H9 (cell line): ENCODE results near the gene KRT24. TPM values are rescaled to one million over a fixed set of nuclear protein-coding genes. Genes with fewer than 3 reads are reported as not detected.

Source experiments
- DNase-seq: peaks from one replicate; pipeline ENCODE4 v3.0.0-alpha.2; 2017
- H2AFZ ChIP-seq: one replicate; pipeline ENCODE4 v1.6.1; 2013; ENCODE audit warnings: mild to moderate bottlenecking, low read length, control low read depth, moderate library complexity
- H2AK5ac ChIP-seq: 2 replicates; pipeline ENCODE4 v1.6.1; 2013; ENCODE audit warnings: low read length, control low read depth, mixed read lengths; ENCODE audit not compliant: insufficient read length
- H2BK120ac ChIP-seq: one replicate; pipeline ENCODE4 v1.6.1; 2013; ENCODE audit warnings: low read depth, mild to moderate bottlenecking, low read length, control low read depth, inconsistent platforms; ENCODE audit not compliant: poor library complexity, severe bottlenecking
- H2BK12ac ChIP-seq: 2 replicates; pipeline ENCODE4 v1.6.1; 2013; ENCODE audit warnings: low read length, control low read depth, mixed read lengths, low read depth; ENCODE audit not compliant: insufficient read length
- H2BK15ac ChIP-seq: 2 replicates; pipeline ENCODE4 v1.6.1; 2013; ENCODE audit warnings: low read depth, low read length, control low read depth
- H2BK20ac ChIP-seq: one replicate; pipeline ENCODE4 v1.6.1; 2013; ENCODE audit warnings: low read depth, mild to moderate bottlenecking, low read length, control low read depth, inconsistent platforms; ENCODE audit not compliant: poor library complexity, severe bottlenecking
- H2BK5ac ChIP-seq: 2 replicates; pipeline ENCODE4 v1.6.1; 2013; ENCODE audit warnings: low read length, control low read depth, mixed read lengths; ENCODE audit not compliant: insufficient read length
- H3K14ac ChIP-seq: 2 replicates; pipeline ENCODE4 v1.6.1; 2013; ENCODE audit warnings: low read length, control low read depth; ENCODE audit not compliant: insufficient read depth
- H3K18ac ChIP-seq: 2 replicates; pipeline ENCODE4 v1.6.1; 2013; ENCODE audit warnings: low read depth, mild to moderate bottlenecking, mixed read lengths, low read length, control low read depth; ENCODE audit not compliant: insufficient read length
- H3K23ac ChIP-seq: 2 replicates; pipeline ENCODE4 v1.6.1; 2013; ENCODE audit warnings: low read length, control low read depth, mixed read lengths, low read depth; ENCODE audit not compliant: insufficient read length
- H3K23me2 ChIP-seq: 2 replicates; pipeline ENCODE4 v1.6.1; 2013; ENCODE audit warnings: low read depth, mild to moderate bottlenecking, mixed read lengths, low read length, control low read depth; ENCODE audit not compliant: insufficient read length, poor library complexity, severe bottlenecking
- H3K27ac ChIP-seq: 2 replicates; pipeline ENCODE4 v1.5.1; 2013; ENCODE audit warnings: low read length, control low read depth, mixed read lengths, low read depth; ENCODE audit not compliant: insufficient read length
- H3K27me3 ChIP-seq: 2 replicates; pipeline ENCODE4 v1.6.1; 2013; ENCODE audit warnings: low read length, control low read depth, inconsistent platforms; ENCODE audit not compliant: insufficient read depth
- H3K4ac ChIP-seq: 2 replicates; pipeline ENCODE4 v1.6.1; 2013; ENCODE audit warnings: low read depth, mild to moderate bottlenecking, control low read depth, inconsistent platforms, low read length, moderate library complexity
- H3K4me1 ChIP-seq: 2 replicates; pipeline ENCODE4 v1.6.1; 2013; ENCODE audit warnings: low read length, control low read depth, inconsistent platforms; ENCODE audit not compliant: insufficient read depth
- H3K4me2 ChIP-seq: 2 replicates; pipeline ENCODE4 v1.6.1; 2013; ENCODE audit warnings: low read length, control low read depth, mixed read lengths; ENCODE audit not compliant: insufficient read length, insufficient read depth
- H3K56ac ChIP-seq: 2 replicates; pipeline ENCODE4 v1.6.1; 2013; ENCODE audit warnings: low read depth, mild to moderate bottlenecking, mixed read lengths, low read length, control low read depth; ENCODE audit not compliant: insufficient read length
- H3K79me1 ChIP-seq: 2 replicates; pipeline ENCODE4 v1.6.1; 2013; ENCODE audit warnings: low read depth, mild to moderate bottlenecking, moderate library complexity, low read length, control low read depth, inconsistent platforms; ENCODE audit not compliant: insufficient read depth, poor library complexity, severe bottlenecking
- H3K79me2 ChIP-seq: 2 replicates; pipeline ENCODE4 v1.6.1; 2013; ENCODE audit warnings: low read length, control low read depth, inconsistent platforms; ENCODE audit not compliant: insufficient read depth
- H3K9ac ChIP-seq: 2 replicates; pipeline ENCODE4 v1.6.1; 2013; ENCODE audit warnings: low read length, control low read depth, mixed read lengths; ENCODE audit not compliant: insufficient read length; ENCODE audit errors: extremely low read depth
- H3K9me3 ChIP-seq: one replicate; pipeline ENCODE4 v1.6.1; 2013; ENCODE audit warnings: low read depth, low read length, inconsistent platforms; ENCODE audit not compliant: control insufficient read depth
- H3T11ph ChIP-seq: one replicate; pipeline ENCODE4 v1.6.1; 2013; ENCODE audit warnings: mild to moderate bottlenecking, low read length, control low read depth, inconsistent platforms
- H4K20me1 ChIP-seq: one replicate; pipeline ENCODE4 v1.6.1; 2013; ENCODE audit not compliant: control insufficient read depth, insufficient read length, insufficient read depth
- H4K5ac ChIP-seq: 2 replicates; pipeline ENCODE4 v1.6.1; 2013; ENCODE audit warnings: low read depth, mild to moderate bottlenecking, mixed read lengths, low read length, control low read depth; ENCODE audit not compliant: insufficient read length
- H4K8ac ChIP-seq: replicated peaks from 2 replicates; pipeline ENCODE4 v1.6.1; 2013; ENCODE audit warnings: low read length, control low read depth, mixed read lengths, low read depth; ENCODE audit not compliant: insufficient read length
- H4K91ac ChIP-seq: 2 replicates; pipeline ENCODE4 v1.6.1; 2013; ENCODE audit warnings: low read depth, mild to moderate bottlenecking, moderate library complexity, mixed read lengths, low read length, control low read depth; ENCODE audit not compliant: insufficient read length
- H3K27ac Mint-ChIP-seq, 3 experiments: 2 replicates in 2 of 3; 3 replicates in 1 of 3; pipeline ENCODE4 v1.8.0; 2020 to 2021; ENCODE audit warnings: mixed read lengths in 3 of 3, mild to moderate bottlenecking in 1 of 3, moderate library complexity in 1 of 3
- H3K27me3 Mint-ChIP-seq: 2 replicates; pipeline ENCODE4 v1.8.0; 2021; ENCODE audit warnings: low read depth, mild to moderate bottlenecking, moderate library complexity, mixed read lengths
- H3K36me3 Mint-ChIP-seq, 3 experiments: 2 replicates in 2 of 3; 3 replicates in 1 of 3; pipeline ENCODE4 v1.8.0; 2020 to 2021; ENCODE audit warnings: low read depth in 3 of 3, mixed read lengths in 3 of 3; ENCODE audit not compliant: insufficient read depth in 1 of 3
- H3K4me1 Mint-ChIP-seq, 2 experiments: 2 replicates each; pipeline ENCODE4 v1.8.0; 2020; ENCODE audit warnings: mixed read lengths in 2 of 2
- H3K4me3 Mint-ChIP-seq, 2 experiments: 2 replicates in 1 of 2; 3 replicates in 1 of 2; pipeline ENCODE4 v1.8.0; 2020 to 2021; ENCODE audit warnings: mild to moderate bottlenecking in 2 of 2, mixed read lengths in 2 of 2, moderate library complexity in 1 of 2
- H3K9me3 Mint-ChIP-seq, 2 experiments: 2 replicates in 1 of 2; 3 replicates in 1 of 2; pipeline ENCODE4 v1.8.0; 2020; ENCODE audit warnings: mild to moderate bottlenecking in 2 of 2, mixed read lengths in 2 of 2, moderate library complexity in 1 of 2
- CTCF ChIP-seq: fragments of 200-600 bp; sonication (generic); conservative IDR thresholded peaks from 3 replicates; pipeline ENCODE4 v1.8.0; 2021; ENCODE audit warnings: antibody characterized with exemption, mild to moderate bottlenecking
- WGBS: extraction: QIAGEN DNeasy Blood & Tissue Kit; methylation state at CpG from one replicate; pipeline ENCODE4 v1.1.7; 2013; ENCODE audit warnings: missing lambda C conversion rate, low lambda C conversion rate, mixed read lengths; ENCODE audit not compliant: insufficient read length; ENCODE audit errors: extremely low coverage; 5-methylcytosine and 5-hydroxymethylcytosine counted together
- total RNA-seq: library from RNA; stranded (reverse); gene quantifications from 2 replicates; pipeline ENCODE4 v1.2.1, GENCODE V29; 2021

KRT24 gene
- total RNA-seq, 1 experiment from 2014 or later, result not detected

DNA sequence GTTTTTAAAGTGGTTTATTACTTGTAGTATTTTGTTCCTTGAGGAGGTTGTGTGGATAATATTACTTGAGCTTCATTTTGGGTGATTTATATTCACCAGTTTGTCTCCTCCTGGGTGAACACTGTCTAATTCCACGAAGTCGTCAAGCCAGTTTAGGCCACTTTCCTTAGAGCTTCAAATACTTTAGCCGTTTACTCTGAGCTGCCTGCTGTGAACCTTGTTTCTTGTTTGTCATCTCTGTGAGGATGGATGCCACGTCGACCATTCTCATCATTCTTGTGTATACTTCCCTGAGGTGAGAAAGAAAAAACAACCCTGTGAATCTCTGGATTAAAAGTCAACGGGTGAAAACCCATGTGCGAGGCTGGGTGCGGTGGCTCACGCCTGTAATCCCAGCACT is 9.0 kb downstream of the KRT24 start:
- H3K9me3 ChIP-seq, result no peaks in the 10 kb centered on the region
- H2AFZ ChIP-seq, result no peak overlapping the region
- H3K4me3 Mint-ChIP-seq, result no peak overlapping the region
- no peaks in the 10 kb centered on the region for H3K23me2 ChIP-seq
- WGBS, result no CpG with 5 or more reads among the region's 9 CpGs
- no peak overlapping the region for H2BK20ac ChIP-seq
- no peak overlapping the region for H2BK15ac ChIP-seq
- H3K18ac ChIP-seq, result no peak overlapping the region
- no peak overlapping the region for H2BK5ac ChIP-seq
- H3K4me1 ChIP-seq, result no peaks in the 10 kb centered on the region
- H2BK120ac ChIP-seq, result no peak overlapping the region
- no peak overlapping the region for H4K91ac ChIP-seq
- TF ChIP-seq CTCF, result no peak
- no peak overlapping the region for H3T11ph ChIP-seq
- no peak overlapping the region for H3K14ac ChIP-seq
- no peak overlapping the region for H3K4ac ChIP-seq
- H4K5ac ChIP-seq, result no peak overlapping the region
- no peak overlapping the region for H3K56ac ChIP-seq
- H3K4me1 Mint-ChIP-seq, result peaks cover 4 to 9% of the 10 kb centered on the region in 2 experiments; a peak in 3 of 4 replicates
- H3K4me2 ChIP-seq, result no peak overlapping the region
- no peak overlapping the region for H3K27ac ChIP-seq
- no peak overlapping the region for H3K27ac Mint-ChIP-seq
- H3K9ac ChIP-seq, result no peak overlapping the region
- no peaks in the 10 kb centered on the region for H3K36me3 Mint-ChIP-seq
- H3K79me2 ChIP-seq, result no peaks in the 10 kb centered on the region
- 0 out of 2 replicates have a peak, but pooled peaks cover 4% of the 10 kb centered on the region for H3K27me3 Mint-ChIP-seq
- H3K9me3 Mint-ChIP-seq, result no peaks in the 10 kb centered on the region
- no peak overlapping the region for H2AK5ac ChIP-seq
- H4K20me1 ChIP-seq, result no peaks in the 10 kb centered on the region
- DNase-seq, result no peak
- H2BK12ac ChIP-seq, result no peak overlapping the region
- H3K23ac ChIP-seq, result no peak overlapping the region
- H3K27me3 ChIP-seq, result no peaks in the 10 kb centered on the region
- H3K79me1 ChIP-seq, result no peaks in the 10 kb centered on the region
- no peak overlapping the region for H4K8ac ChIP-seq
